ENCODE data around the gene MAPRE3.

DNA sequence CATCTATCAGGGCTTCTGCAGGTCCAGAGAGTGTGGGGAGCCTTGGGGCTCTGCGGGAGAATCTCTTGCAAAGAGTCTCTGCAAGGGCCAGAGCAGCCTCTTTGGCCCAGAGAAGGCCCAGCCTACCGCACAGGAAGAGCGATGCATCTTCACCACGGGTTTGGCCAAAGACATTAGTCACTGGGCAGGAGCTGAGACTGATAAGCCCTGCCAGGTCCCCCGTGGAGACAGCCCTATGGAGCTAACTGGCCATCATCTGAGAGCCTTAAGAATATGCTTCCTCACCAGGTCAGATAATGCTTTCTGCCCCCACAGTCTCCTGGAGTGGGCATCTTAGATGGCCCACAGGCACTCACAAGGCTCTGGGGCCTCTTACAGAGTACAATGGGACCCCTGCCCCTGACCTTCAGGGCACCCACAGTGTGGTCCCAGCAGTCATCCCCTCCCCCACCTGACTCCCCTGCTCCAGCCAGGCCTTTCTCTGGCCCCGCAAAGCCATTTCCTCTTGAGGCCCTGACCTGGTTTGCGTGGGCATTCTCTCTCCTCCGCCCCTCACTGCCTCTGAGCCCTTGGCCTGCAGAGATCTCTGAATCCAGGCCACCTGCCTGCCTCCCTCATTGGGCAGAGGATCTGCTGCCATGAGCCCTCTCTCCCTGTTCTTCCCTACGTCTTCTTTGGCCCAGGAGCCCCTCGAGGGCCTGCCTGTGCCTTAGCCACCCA, 31.9 kb upstream of the MAPRE3 start:
- TF ChIP-seq, protein P1, sequence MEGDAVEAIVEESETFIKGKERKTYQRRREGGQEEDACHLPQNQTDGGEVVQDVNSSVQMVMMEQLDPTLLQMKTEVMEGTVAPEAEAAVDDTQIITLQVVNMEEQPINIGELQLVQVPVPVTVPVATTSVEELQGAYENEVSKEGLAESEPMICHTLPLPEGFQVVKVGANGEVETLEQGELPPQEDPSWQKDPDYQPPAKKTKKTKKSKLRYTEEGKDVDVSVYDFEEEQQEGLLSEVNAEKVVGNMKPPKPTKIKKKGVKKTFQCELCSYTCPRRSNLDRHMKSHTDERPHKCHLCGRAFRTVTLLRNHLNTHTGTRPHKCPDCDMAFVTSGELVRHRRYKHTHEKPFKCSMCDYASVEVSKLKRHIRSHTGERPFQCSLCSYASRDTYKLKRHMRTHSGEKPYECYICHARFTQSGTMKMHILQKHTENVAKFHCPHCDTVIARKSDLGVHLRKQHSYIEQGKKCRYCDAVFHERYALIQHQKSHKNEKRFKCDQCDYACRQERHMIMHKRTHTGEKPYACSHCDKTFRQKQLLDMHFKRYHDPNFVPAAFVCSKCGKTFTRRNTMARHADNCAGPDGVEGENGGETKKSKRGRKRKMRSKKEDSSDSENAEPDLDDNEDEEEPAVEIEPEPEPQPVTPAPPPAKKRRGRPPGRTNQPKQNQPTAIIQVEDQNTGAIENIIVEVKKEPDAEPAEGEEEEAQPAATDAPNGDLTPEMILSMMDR (IDR thresholded peaks at IDR 0.05), result no peak
- TF ChIP-seq POLR2A (IDR thresholded peaks at IDR 0.05), result no peak

Data from body of pancreas (tissue), 4 donors.